Endothelial cell of umbilical vein (primary cell): Measurements from ENCODE around the gene ZNF407. TPM values are rescaled to one million over a fixed set of nuclear protein-coding genes. Genes with fewer than 3 reads are reported as not detected.

ENCODE experiments used
- BruUV-seq: library from RNA; stranded (reverse); fragments of 400-500 nt; replicated peaks from 2 replicates; lab custom pipeline; 2021; lab: Mats Ljungman, UMichigan
- CTCF ChIA-PET: fragments of 300-600, 350-600 bp; sonication (Branson Sonifier 250); formaldehyde crosslinking; loops from one replicate; lab custom pipeline; 2021; ENCODE audit warnings: antibody characterized with exemption, inconsistent platforms; lab: Charles Lee
- POLR2A ChIA-PET: fragments of 300-600, 350-600 bp; sonication (Branson Sonifier 250); formaldehyde crosslinking; loops from one replicate; lab custom pipeline; 2021; ENCODE audit warnings: antibody characterized with exemption, inconsistent platforms; lab: Charles Lee
- DNase-seq: peaks from one replicate; pipeline ENCODE4 v3.0.0-alpha.2; 2011; ENCODE audit warnings: low read depth, low spot score
- FAIRE-seq: peaks from 2 replicates; lab custom pipeline; 2011; peaks lifted over from hg19 to GRCh38; lab: Jason Lieb, UNC
- H2AFZ ChIP-seq: 2 replicates; pipeline ENCODE4 v1.6.0; 2012; ENCODE audit warnings: low read depth, low read length, control low read depth, inconsistent platforms
- H3K27ac ChIP-seq: 2 replicates; pipeline ENCODE4 v1.5.1; 2011; ENCODE audit warnings: low read depth, mild to moderate bottlenecking, control low read depth, low read length, moderate library complexity; ENCODE audit not compliant: insufficient read depth
- H3K27me3 ChIP-seq, 2 experiments: 2 replicates each; pipeline versions ENCODE4 v1.6.0 to v1.6.1; 2011; ENCODE audit warnings: low read length in 2 of 2, mixed read lengths in 1 of 2; ENCODE audit not compliant: control insufficient read depth in 2 of 2, insufficient read depth in 2 of 2
- H3K36me3 ChIP-seq, 2 experiments: 2 replicates in 1 of 2; 3 replicates in 1 of 2; pipeline ENCODE4 v1.5.1; 2011; ENCODE audit warnings: low read length in 2 of 2, mild to moderate bottlenecking in 1 of 2, moderate library complexity in 1 of 2; ENCODE audit not compliant: control insufficient read depth in 2 of 2, insufficient read depth in 2 of 2; ENCODE audit errors: extremely low read depth in 1 of 2
- H3K4me1 ChIP-seq: 3 replicates; pipeline ENCODE4 v1.5.1; 2011; ENCODE audit warnings: mild to moderate bottlenecking, low read length; ENCODE audit not compliant: control insufficient read depth, insufficient read depth; ENCODE audit errors: extremely low read depth
- H3K4me2 ChIP-seq: 2 replicates; pipeline ENCODE4 v1.6.1; 2011; ENCODE audit warnings: low read length, control low read depth, mixed read lengths; ENCODE audit not compliant: insufficient read depth
- H3K4me3 ChIP-seq, 3 experiments: fragments of 200-600 bp in 1 of 3; sonication (generic), shearing (Covaris generic) in 1 of 3; replicated peaks in 1 of 3; 2 replicates each; pipeline ENCODE4 v1.5.1; 2011 to 2016; ENCODE audit warnings: control low read depth in 3 of 3, low read length in 3 of 3, mild to moderate bottlenecking in 2 of 3, inconsistent platforms in 1 of 3, low read depth in 1 of 3, moderate library complexity in 1 of 3; ENCODE audit not compliant: insufficient read depth in 1 of 3
- H3K79me2 ChIP-seq: 2 replicates; pipeline ENCODE4 v1.6.0; 2012; ENCODE audit warnings: low read length, inconsistent platforms; ENCODE audit not compliant: control insufficient read depth, insufficient read depth
- H3K9ac ChIP-seq: replicated peaks from 2 replicates; pipeline ENCODE3; 2011; ENCODE audit warnings: low read length, control low read depth; ENCODE audit not compliant: insufficient read depth; ENCODE audit errors: extremely low read depth
- H3K9me1 ChIP-seq: replicated peaks from 3 replicates; pipeline ENCODE4 v1.6.0; 2011; ENCODE audit warnings: mild to moderate bottlenecking, low read length; ENCODE audit not compliant: control insufficient read depth, insufficient read depth; ENCODE audit errors: extremely low read depth
- H3K9me3 ChIP-seq: replicated peaks from 2 replicates; pipeline ENCODE4 v1.5.1; 2012; ENCODE audit warnings: low read length, inconsistent platforms; ENCODE audit not compliant: control insufficient read depth, insufficient read depth
- H4K20me1 ChIP-seq: replicated peaks from 2 replicates; pipeline ENCODE3; 2011; ENCODE audit warnings: mild to moderate bottlenecking, low read length; ENCODE audit not compliant: control insufficient read depth, insufficient read depth; ENCODE audit errors: extremely low read depth
- EZH2 ChIP-seq: IDR thresholded peaks from 2 replicates; pipeline ENCODE4 v1.6.1; 2012; ENCODE audit warnings: borderline replicate concordance, low read depth, mild to moderate bottlenecking, moderate library complexity, low read length, inconsistent platforms; ENCODE audit not compliant: severe bottlenecking
- FOS ChIP-seq: IDR thresholded peaks from 2 replicates; pipeline ENCODE4 v1.6.1; 2011; ENCODE audit warnings: mild to moderate bottlenecking, low read length, moderate library complexity, borderline replicate concordance; ENCODE audit not compliant: insufficient read depth
- GATA2 ChIP-seq: IDR thresholded peaks from 2 replicates; pipeline ENCODE4 v1.7.0; 2011; ENCODE audit warnings: low read depth, mild to moderate bottlenecking, moderate library complexity, mixed read lengths, low read length; ENCODE audit not compliant: insufficient read length, insufficient read depth
- JUN ChIP-seq: IDR thresholded peaks from 2 replicates; pipeline ENCODE4 v1.6.1; 2011; ENCODE audit warnings: borderline replicate concordance, low read depth; ENCODE audit not compliant: insufficient read length, insufficient read depth
- MYC ChIP-seq: IDR thresholded peaks from one replicate; pipeline ENCODE4 v1.6.1; 2011; ENCODE audit warnings: mild to moderate bottlenecking, low read depth, low read length
- POLR2A ChIP-seq: IDR thresholded peaks from 2 replicates; pipeline ENCODE4 v1.6.1; 2012; ENCODE audit warnings: low read depth, mild to moderate bottlenecking, control low read depth, low read length
- POLR2AphosphoS5 ChIP-seq: IDR thresholded peaks from 2 replicates; pipeline ENCODE4 v1.6.1; 2012; ENCODE audit warnings: low read depth, mild to moderate bottlenecking, control low read depth, low read length, moderate library complexity; ENCODE audit not compliant: insufficient read depth
- dilution Hi-C: fragments of 300-500 bp; cut with MboI; formaldehyde crosslinking; loops from one replicate; pipeline ENCODE4 v1.15.0; 2019; ENCODE audit warnings: low sequenced_read_pairs; ENCODE audit not compliant: extremely low pct_ligation_motif_present
- intact Hi-C: fragments of 100-400 bp; cut with micrococcal nuclease; formaldehyde crosslinking; loops from one replicate; pipeline ENCODE4 v1.10.0; 2022
- polyA plus RNA-seq, 4 experiments: library from polyadenylated mRNA; depleted of rRNA in 3 of 4; stranded (reverse) in 3 of 4; unstranded in 1 of 4; fragments of >200 nt; gene quantifications; 2 replicates each; pipeline versions ENCODE4 v1.2.1 to v1.2.3, GENCODE V29; 2011 to 2012; ENCODE audit warnings: missing spikeins in 1 of 4
- total RNA-seq: library from RNA; stranded (reverse); gene quantifications from 2 replicates; pipeline ENCODE4 v1.2.3, GENCODE V29; 2021
- TF ChIP-seq, protein P1 (sequence below): IDR thresholded peaks from 2 replicates; pipeline ENCODE4 v1.6.1; 2011; ENCODE audit not compliant: insufficient read depth, insufficient read length
- TF ChIP-seq, protein P2 (sequence below), 2 donors: IDR thresholded peaks; 1 replicate in 1 of 2; 2 replicates in 1 of 2; pipeline ENCODE4 v1.5.1; 2011; ENCODE audit warnings: low read length in 2 of 2, mild to moderate bottlenecking in 2 of 2, moderate library complexity in 2 of 2, control low read depth in 1 of 2, inconsistent platforms in 1 of 2, low read depth in 1 of 2; ENCODE audit not compliant: insufficient read depth in 1 of 2; ENCODE audit errors: extremely low read depth in 1 of 2

The ZNF407 gene
- total and polyA plus RNA-seq, 2 donors (not counting 3 experiments of a cell fraction or from before 2014, with no cell fraction given) = 3.8 to 20.1 TPM

- Histone ChIP-seq H3K27ac (no peak overlapping the region), H4K20me1 (no peaks in the 10 kb centered on the region), H3K9me3 (no peaks in the 10 kb centered on the region), H3K4me3 (no peak overlapping the region), H2AFZ (no peak overlapping the region), H3K36me3 (no peaks in the 10 kb centered on the region), H3K4me1 (no peaks in the 10 kb centered on the region), H3K79me2 (no peaks in the 10 kb centered on the region), H3K4me2 (no peak overlapping the region), H3K9ac (no peak overlapping the region), H3K27me3 (no peaks in the 10 kb centered on the region), H3K9me1 (no peaks in the 10 kb centered on the region)
- dilution Hi-C loops = no loop called here
- CTCF ChIA-PET = interaction anchor here (0.9 kb wide), 1 partner anchor 12 kb away, joined by 3 read pairs; no protein-coding TSS in a partner anchor
- no peak for DNase-seq
- BruUV-seq = no TSS peak
- TF ChIP-seq POLR2A = no peak
- no peak for TF ChIP-seq EZH2
- TF ChIP-seq, protein P1, sequence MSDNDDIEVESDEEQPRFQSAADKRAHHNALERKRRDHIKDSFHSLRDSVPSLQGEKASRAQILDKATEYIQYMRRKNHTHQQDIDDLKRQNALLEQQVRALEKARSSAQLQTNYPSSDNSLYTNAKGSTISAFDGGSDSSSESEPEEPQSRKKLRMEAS = no peak
- TF ChIP-seq, protein P2, sequence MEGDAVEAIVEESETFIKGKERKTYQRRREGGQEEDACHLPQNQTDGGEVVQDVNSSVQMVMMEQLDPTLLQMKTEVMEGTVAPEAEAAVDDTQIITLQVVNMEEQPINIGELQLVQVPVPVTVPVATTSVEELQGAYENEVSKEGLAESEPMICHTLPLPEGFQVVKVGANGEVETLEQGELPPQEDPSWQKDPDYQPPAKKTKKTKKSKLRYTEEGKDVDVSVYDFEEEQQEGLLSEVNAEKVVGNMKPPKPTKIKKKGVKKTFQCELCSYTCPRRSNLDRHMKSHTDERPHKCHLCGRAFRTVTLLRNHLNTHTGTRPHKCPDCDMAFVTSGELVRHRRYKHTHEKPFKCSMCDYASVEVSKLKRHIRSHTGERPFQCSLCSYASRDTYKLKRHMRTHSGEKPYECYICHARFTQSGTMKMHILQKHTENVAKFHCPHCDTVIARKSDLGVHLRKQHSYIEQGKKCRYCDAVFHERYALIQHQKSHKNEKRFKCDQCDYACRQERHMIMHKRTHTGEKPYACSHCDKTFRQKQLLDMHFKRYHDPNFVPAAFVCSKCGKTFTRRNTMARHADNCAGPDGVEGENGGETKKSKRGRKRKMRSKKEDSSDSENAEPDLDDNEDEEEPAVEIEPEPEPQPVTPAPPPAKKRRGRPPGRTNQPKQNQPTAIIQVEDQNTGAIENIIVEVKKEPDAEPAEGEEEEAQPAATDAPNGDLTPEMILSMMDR (IDR thresholded peaks at IDR 0.05; ENCODE audit: extremely low read depth in 1 of 2, insufficient read depth in 1 of 2, low read depth in 1 of 2, low read length in 2 of 2) = no peak
- TF ChIP-seq MYC = no peak
- TF ChIP-seq FOS = no peak
- no peak for TF ChIP-seq JUN
- no peak for TF ChIP-seq POLR2AphosphoS5
- TF ChIP-seq GATA2 = no peak
- POLR2A ChIA-PET = no interaction called here
- no peak for FAIRE-seq
- intact Hi-C loops = no loop called here
Measured at GRCh38 chr18:74760026-74760425, 162.4 kb downstream of the ZNF407 start.
